ENCODE measurements around the gene SKIC8.
"Not testable (repeated sequence)": the region's sequence is repeated elsewhere in the genome, so short reads cannot be mapped to it uniquely, and the experiment has no call there.

SKIC8 gene

DNA sequence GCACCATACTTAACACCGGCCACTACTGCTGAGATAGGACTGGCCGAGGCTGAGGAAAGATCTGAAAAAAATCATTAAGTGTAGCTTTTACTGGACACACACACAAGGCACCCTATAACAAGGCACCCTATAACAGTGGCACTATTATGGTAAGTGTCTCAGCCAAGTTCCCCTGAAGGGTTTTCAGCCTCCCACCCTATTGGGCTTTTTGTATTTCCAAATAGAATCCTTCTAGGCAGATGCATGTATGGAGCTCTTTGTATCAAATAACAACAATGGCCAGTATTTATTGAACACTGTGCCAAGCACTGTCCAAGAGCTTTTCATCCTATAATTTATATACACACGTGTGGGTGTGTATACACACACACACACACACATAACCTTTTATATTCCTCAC lies 41.7 kb downstream of the SKIC8 start:
- H3K27ac Mint-ChIP-seq, result no peak overlapping the region
- H3K36me3 Mint-ChIP-seq, result no peaks in the 10 kb centered on the region
- no peak overlapping the region for H3K4me3 Mint-ChIP-seq
- no peaks in the 10 kb centered on the region for H3K4me1 Mint-ChIP-seq
- H3K9me3 Mint-ChIP-seq, result no peaks in the 10 kb centered on the region
- ATAC-seq, result no peak
- no peaks in the 10 kb centered on the region for H3K27me3 Mint-ChIP-seq

DNA sequence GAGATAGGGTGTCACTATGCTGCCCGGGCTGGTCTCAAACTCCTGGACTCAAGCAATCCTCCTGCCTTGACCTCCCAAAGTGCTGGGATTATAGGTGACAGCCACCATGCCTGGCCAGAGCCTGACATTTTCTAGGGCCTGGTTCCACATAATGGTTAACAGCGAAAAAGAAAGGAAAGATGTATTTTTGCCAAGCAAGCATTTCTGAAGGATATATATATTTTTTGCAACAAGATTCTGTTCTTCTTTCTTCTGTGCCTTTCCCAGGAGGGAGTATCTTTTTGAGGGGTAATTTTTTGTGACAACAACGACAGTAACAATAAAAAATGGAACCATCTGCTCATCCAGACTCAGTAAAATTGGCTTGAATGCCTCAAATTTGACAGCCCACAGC lies 43.4 kb downstream of the SKIC8 start:
- no peak overlapping the region for H3K4me3 Mint-ChIP-seq
- H3K9me3 Mint-ChIP-seq, result no peaks in the 10 kb centered on the region
- no peaks in the 10 kb centered on the region for H3K27me3 Mint-ChIP-seq
- H3K4me1 Mint-ChIP-seq, result no peaks in the 10 kb centered on the region
- H3K36me3 Mint-ChIP-seq, result no peaks in the 10 kb centered on the region
- ATAC-seq, result no peak
- no peak overlapping the region for H3K27ac Mint-ChIP-seq

DNA sequence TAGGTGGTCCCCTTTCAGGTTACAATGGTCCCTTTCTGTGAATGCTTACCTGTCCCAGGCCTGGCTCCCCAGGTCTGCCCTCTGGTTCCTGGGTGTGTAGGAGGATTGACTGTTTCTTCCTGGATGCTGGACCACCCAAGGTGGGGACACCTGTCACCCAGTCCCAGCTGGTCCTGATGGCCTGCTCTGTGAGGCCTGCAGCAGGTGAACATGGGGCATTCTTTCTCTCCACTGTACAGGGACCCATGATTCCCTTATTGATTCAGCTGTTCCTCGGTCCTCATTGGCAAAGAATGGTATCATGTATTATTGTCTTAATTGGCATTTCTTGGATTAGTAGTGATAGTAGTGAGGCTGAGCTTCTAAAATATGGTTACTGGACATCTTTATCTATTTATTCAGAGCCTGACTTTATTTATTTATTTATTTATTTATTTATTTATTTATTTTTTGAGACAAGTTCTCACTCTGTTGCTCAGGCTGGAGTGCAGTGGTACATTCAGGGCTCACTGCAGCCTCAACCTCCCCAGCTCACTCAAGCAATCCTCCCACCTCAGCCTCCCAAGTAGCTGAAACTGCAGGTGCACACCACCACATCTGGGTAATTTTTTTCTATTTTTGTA lies 43.9 kb downstream of the SKIC8 start:
- no peak for ATAC-seq
- H3K9me3 Mint-ChIP-seq, result no peaks in the 10 kb centered on the region
- no peaks in the 10 kb centered on the region for H3K36me3 Mint-ChIP-seq
- H3K4me3 Mint-ChIP-seq, result no peak overlapping the region
- no peaks in the 10 kb centered on the region for H3K27me3 Mint-ChIP-seq
- H3K4me1 Mint-ChIP-seq, result no peaks in the 10 kb centered on the region
- H3K27ac Mint-ChIP-seq, result no peak overlapping the region

DNA sequence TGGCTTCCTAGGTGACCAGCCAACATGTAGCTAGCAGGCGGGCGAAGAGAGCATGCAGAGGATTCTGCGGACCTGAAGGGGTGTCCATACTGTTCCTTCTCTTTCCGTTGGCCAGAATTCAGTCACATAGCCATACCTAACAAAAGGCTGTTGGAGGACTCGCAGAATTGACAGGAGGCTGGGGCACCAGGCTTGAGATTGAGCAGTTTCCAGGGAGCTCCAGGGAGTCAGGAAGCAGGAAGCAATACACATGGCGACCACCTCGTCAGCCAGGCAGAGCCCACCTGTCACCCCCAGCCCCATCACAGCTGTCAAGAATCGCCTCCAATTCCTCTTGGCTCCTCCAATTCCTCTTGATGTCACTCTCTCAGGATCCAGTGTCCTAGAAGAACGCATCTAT lies 48.3 kb downstream of the SKIC8 start:
- Mint-ChIP-seq H3K27me3 (no peaks in the 10 kb centered on the region), H3K4me3 (no peak overlapping the region), H3K9me3 (no peaks in the 10 kb centered on the region), H3K27ac (no peak overlapping the region), H3K36me3 (no peaks in the 10 kb centered on the region), H3K4me1 (no peaks in the 10 kb centered on the region)
- ATAC-seq, result no peak

DNA sequence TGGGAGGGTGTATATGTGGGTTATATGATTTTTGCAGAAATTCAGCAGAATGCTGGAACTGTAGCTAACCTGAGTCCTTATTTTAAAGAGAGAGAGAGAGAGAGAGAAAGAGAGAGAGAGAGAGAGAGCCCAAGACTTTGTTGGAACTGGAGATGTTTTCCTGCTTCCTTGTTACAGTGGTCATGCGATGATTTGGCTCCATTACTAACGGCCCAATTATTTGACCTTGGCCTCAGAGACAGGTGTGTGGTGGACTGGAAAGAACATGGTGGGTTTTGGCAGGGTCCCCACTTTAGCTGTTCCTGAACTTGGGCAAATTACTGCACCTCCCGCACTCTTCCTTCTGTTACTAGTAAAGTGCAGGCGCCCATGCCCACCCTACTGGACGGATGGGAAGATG lies 50.3 kb downstream of the SKIC8 start:
- Mint-ChIP-seq H3K27me3 (peaks cover 8% of the 10 kb centered on the region), H3K27ac (no peak overlapping the region), H3K4me1 (no peaks in the 10 kb centered on the region), H3K9me3 (no peaks in the 10 kb centered on the region), H3K4me3 (no peak overlapping the region), H3K36me3 (no peaks in the 10 kb centered on the region)
- no peak for ATAC-seq

DNA sequence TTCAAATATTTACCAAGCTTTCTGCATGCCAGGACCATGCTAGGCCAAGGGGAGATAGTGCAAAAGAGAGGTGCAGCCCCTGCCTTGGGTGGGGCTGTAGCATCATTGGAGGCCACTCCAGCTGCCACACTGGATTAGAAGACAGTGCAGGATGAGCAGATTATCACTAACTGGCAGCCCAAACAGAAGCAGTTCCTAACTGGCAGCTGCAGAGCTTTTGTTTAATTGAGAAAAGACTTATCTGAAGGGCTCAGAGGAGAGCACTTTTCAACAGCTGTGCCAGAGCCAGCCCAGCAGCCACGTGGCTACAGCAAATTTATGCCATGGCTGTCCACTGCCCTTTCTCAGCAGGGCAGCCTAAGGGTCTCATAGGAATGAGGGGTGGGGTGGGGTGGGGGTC lies 51.5 kb downstream of the SKIC8 start:
- Mint-ChIP-seq H3K36me3 (no peaks in the 10 kb centered on the region), H3K27me3 (peaks cover 16% of the 10 kb centered on the region), H3K27ac (no peak overlapping the region), H3K4me1 (no peaks in the 10 kb centered on the region), H3K9me3 (no peaks in the 10 kb centered on the region), H3K4me3 (no peak overlapping the region)
- no peak for ATAC-seq

DNA sequence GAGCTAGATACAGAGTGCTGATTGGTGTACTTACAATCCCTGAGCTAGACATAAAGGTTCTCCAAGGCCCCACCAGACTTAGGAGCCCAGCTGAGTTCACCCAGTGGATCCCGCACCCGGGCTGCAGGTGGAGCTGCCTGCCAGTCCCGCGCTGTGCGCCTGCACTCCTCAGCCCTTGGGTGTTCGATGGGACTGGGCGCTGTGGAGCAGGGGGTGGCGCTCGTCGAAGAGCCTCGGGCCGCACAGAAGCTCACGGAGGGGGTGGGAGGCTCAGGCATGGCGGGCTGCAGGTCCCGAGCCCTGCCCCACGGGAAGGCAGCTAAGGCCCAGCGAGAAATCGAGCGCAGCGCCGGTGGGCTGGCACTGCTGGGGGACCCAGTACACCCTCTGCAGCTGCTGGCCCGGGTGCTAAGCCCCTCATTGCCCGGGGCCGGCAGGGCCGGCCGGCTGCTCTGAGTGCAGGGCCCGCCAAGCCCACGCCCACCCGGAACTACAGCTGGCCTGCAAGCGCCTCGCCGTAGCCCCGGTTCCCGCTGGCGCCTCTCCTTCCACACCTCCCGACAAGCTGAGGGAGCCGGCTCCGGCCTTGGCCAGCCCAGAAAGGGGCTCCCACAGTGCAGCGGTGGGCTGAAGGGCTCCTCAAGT lies 53.3 kb downstream of the SKIC8 start:
- H3K4me1 Mint-ChIP-seq, H3K9me3 Mint-ChIP-seq, H3K27ac Mint-ChIP-seq, H3K4me3 Mint-ChIP-seq, H3K36me3 Mint-ChIP-seq, ATAC-seq: not testable (repeated sequence)
- H3K27me3 Mint-ChIP-seq, result peaks cover 26% of the 10 kb centered on the region

DNA sequence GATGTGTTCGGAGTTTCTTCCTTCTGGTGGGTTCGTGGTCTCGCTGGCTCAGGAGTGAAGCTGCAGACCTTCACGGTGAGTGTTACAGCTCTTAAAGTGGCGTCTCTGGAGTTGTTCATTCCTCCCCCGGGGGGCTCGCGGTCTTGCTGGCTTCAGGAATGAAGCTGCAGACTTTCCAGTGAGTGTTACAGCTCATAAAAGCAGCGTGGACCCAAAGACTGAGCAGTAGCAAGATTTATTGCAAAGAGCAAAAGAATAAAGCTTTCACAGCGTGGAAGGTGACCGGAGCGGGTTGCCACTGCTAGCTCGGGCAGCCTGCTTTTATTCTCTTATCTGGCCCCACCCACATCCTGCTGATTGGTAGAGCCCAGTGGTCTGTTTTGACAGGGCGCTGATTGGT lies 54.0 kb downstream of the SKIC8 start:
- not testable (repeated sequence) for ATAC-seq, H3K9me3 Mint-ChIP-seq, H3K4me1 Mint-ChIP-seq, H3K4me3 Mint-ChIP-seq, H3K36me3 Mint-ChIP-seq, H3K27ac Mint-ChIP-seq
- peaks cover 26% of the 10 kb centered on the region for H3K27me3 Mint-ChIP-seq

DNA sequence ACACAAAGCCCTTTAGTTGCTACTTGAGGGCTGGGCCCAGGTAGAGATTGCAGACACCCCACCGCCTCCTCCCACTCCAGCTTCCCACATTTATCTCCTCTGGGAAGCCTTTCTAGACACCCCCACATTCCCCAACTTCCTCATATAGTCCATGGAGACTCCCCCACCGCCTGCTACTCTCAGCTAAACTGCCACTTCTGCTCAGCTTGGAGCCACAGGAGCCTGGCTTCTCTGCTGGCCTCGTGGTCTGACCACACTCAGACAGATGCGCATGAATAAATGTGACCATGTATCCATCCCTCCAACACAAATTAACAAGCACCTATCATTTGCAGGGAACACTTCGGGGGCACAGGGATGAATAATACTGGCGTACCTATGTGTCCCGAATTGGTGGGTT lies 54.5 kb downstream of the SKIC8 start:
- peaks cover 26% of the 10 kb centered on the region for H3K27me3 Mint-ChIP-seq
- no peak for ATAC-seq
- no peak overlapping the region for H3K4me3 Mint-ChIP-seq
- H3K36me3 Mint-ChIP-seq, result no peaks in the 10 kb centered on the region
- no peaks in the 10 kb centered on the region for H3K9me3 Mint-ChIP-seq
- no peaks in the 10 kb centered on the region for H3K4me1 Mint-ChIP-seq
- no peak overlapping the region for H3K27ac Mint-ChIP-seq

DNA sequence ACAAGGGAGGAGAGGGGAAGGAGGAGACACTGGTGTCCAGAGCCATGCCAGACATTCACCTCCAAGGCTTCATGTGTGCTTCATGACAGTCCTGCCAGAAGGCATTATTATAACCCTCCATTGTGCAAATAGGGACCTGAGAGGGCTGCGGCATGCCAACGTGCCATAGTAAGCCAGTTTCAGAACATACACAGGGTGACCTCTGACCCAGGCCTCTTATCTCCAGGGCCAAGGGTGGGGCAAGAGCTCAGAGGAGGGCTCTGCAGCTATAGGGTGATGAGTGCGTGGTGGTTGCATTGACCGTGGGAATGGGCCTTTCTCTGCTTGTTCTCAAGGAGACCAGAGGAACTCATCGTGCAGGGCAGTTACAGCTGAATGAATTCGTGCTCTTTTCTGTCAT lies 55.3 kb downstream of the SKIC8 start:
- Mint-ChIP-seq H3K4me3 (no peak overlapping the region), H3K27me3 (peaks cover 26% of the 10 kb centered on the region), H3K27ac (no peak overlapping the region), H3K4me1 (no peaks in the 10 kb centered on the region), H3K36me3 (no peaks in the 10 kb centered on the region), H3K9me3 (no peaks in the 10 kb centered on the region)
- no peak for ATAC-seq

DNA sequence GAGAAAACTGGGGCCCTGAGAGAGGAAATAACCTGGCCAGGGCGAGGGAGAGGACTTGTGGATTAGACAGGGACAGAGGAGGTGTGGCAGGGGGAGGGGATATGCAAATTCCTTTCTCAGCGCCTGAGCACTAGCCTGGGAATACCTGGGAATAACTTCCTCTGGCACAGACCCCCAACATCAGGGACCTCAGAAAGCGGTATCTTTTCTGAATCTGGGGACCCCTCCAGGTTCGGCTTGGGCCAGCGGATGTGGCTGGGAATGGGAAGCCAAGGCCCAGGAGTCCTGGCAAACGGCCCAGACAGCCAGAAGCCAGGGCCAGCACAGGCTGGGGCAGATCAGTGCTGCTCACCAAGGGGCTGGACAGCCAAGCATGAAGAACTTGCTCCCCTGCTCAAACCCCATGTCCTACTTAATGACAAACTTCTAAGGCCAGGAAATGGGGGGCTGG lies 55.9 kb downstream of the SKIC8 start:
- H3K36me3 Mint-ChIP-seq, result no peaks in the 10 kb centered on the region
- no peak overlapping the region for H3K27ac Mint-ChIP-seq
- H3K9me3 Mint-ChIP-seq, result no peaks in the 10 kb centered on the region
- H3K4me1 Mint-ChIP-seq, result no peaks in the 10 kb centered on the region
- ATAC-seq, result no peak
- peaks cover 26% of the 10 kb centered on the region for H3K27me3 Mint-ChIP-seq
- H3K4me3 Mint-ChIP-seq, result no peak overlapping the region

DNA sequence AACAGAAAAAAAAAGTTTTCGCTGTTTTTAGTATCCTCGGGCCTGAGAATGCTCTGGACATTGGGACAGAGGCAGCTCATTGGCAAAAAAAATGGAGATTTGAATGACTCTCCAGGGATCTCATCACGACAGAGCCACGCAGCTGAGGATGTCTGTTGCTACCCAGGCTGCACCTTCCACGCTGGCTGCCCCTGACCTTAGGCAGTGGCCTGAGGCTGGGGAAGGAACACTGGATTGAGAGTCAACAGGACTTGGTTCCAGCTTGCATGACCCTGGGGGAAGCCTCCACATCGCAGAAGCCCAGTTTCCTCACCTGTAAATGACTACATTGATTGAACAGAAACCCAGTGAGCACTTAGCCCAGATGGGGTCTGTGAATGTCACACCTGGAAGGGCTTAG lies 56.4 kb downstream of the SKIC8 start:
- no peak overlapping the region for H3K4me3 Mint-ChIP-seq
- no peak overlapping the region for H3K27ac Mint-ChIP-seq
- no peaks in the 10 kb centered on the region for H3K9me3 Mint-ChIP-seq
- no peaks in the 10 kb centered on the region for H3K4me1 Mint-ChIP-seq
- H3K36me3 Mint-ChIP-seq, result no peaks in the 10 kb centered on the region
- peaks cover 26% of the 10 kb centered on the region for H3K27me3 Mint-ChIP-seq
- ATAC-seq, result no peak

DNA sequence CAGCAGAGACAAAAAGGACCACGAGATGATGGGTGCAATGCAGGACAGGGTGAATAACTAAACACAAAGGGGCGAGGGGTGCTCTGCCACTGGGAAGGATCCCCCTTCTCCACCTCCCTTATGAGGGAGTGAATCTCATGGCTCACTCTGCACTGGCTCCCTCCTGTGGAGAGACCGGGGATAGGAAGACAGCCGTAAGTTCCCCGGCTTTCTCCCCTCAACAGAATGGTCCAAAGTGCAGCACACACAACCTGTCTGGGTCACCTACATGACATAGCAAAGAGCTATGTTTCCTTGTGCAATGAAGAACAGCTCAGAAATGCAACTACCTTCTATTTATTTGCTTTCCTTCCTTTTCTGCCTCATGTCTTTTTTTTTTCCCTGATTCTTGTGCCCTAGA lies 57.3 kb downstream of the SKIC8 start:
- ATAC-seq, result no peak
- no peaks in the 10 kb centered on the region for H3K9me3 Mint-ChIP-seq
- H3K27me3 Mint-ChIP-seq, result peaks cover 26% of the 10 kb centered on the region
- H3K36me3 Mint-ChIP-seq, result no peaks in the 10 kb centered on the region
- no peak overlapping the region for H3K4me3 Mint-ChIP-seq
- H3K4me1 Mint-ChIP-seq, result no peaks in the 10 kb centered on the region
- H3K27ac Mint-ChIP-seq, result no peak overlapping the region

DNA sequence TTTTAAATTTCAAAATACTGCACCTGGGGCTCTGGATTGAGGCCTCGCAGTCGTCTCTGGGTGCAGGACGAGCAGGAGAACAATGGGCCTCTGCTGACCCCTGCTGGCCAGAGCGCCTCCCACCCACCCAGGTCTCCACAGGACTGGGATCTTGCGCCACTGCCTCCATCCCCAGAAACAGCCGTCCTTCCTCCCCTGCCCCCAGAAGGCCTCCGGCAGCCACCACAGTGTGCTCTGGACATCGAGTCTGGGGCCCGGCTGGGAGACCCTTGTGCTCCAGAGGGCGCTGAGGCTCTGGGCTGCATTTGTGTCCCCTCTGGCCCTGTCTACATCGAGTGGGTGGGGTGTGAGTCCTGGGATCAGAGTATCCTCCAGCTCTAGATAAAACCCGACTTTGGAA lies 58.4 kb downstream of the SKIC8 start:
- H3K9me3 Mint-ChIP-seq, result no peaks in the 10 kb centered on the region
- peaks cover 28% of the 10 kb centered on the region for H3K27me3 Mint-ChIP-seq
- H3K4me3 Mint-ChIP-seq, result no peak overlapping the region
- no peak overlapping the region for H3K27ac Mint-ChIP-seq
- no peaks in the 10 kb centered on the region for H3K4me1 Mint-ChIP-seq
- ATAC-seq, result peak; percentile 82
- H3K36me3 Mint-ChIP-seq, result no peaks in the 10 kb centered on the region

DNA sequence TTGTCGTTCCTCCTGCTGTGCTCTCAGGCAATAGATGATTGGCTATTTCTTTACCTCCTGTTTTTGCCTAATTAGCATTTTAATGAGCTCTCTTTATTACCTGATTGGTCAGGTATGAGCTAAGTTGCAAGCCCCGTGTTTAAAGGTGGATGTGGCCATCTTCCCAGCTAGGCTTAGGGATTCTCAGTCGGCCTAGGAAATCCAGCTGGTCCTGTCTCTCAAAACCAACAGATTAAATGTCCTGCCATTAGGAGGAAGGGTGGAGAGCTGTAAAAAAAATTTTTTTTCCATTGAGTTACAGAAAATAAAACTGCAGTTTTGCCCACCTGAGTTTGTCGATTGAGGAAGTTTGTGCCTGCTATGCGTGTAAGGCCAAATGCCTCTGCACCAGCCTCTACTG lies 59.6 kb downstream of the SKIC8 start:
- H3K9me3 Mint-ChIP-seq, result no peaks in the 10 kb centered on the region
- H3K4me1 Mint-ChIP-seq, result no peaks in the 10 kb centered on the region
- H3K4me3 Mint-ChIP-seq, result no peak overlapping the region
- no peaks in the 10 kb centered on the region for H3K36me3 Mint-ChIP-seq
- H3K27me3 Mint-ChIP-seq, result peaks cover 36% of the 10 kb centered on the region
- H3K27ac Mint-ChIP-seq, result no peak overlapping the region
- ATAC-seq, result no peak

DNA sequence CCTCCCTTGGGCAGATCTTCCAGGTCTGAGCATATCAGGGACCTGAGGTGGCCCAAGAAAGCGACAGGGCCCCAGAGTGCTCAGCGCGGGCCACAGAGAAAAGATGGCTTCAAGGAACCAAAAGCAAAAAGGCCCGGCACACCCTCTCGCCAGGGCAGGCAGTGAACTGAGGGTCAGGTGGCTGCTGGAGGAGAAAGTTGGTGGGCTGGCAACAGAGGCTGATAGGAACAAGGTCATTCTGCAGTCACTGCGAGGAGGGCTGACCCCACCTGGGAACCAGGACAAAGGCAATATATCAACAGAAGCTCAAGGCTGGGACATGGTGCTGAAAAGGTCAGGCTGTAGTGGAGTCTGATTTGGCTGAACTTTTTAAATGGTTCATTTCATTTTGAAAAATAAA lies 62.3 kb downstream of the SKIC8 start:
- no peak for ATAC-seq
- Mint-ChIP-seq H3K27me3 (peaks cover 37% of the 10 kb centered on the region), H3K9me3 (no peaks in the 10 kb centered on the region), H3K27ac (no peak overlapping the region), H3K4me3 (no peak overlapping the region), H3K4me1 (no peaks in the 10 kb centered on the region), H3K36me3 (no peaks in the 10 kb centered on the region)
